GM18507 (cell line): Measurements from ENCODE around the gene GPR132.
"Not testable (repeated sequence)": the region's sequence is repeated elsewhere in the genome, so short reads cannot be mapped to it uniquely, and the experiment has no call there.

Experiments
- DNase-seq: peaks from one replicate; pipeline ENCODE4 v3.0.0; 2011; ENCODE audit warnings: low read depth; ENCODE audit not compliant: insufficient read length; ENCODE audit errors: extremely low spot score
- FAIRE-seq: peaks from 2 replicates; lab custom pipeline; 2011; peaks lifted over from hg19 to GRCh38; lab: Jason Lieb, UNC

GPR132 gene, protein sequence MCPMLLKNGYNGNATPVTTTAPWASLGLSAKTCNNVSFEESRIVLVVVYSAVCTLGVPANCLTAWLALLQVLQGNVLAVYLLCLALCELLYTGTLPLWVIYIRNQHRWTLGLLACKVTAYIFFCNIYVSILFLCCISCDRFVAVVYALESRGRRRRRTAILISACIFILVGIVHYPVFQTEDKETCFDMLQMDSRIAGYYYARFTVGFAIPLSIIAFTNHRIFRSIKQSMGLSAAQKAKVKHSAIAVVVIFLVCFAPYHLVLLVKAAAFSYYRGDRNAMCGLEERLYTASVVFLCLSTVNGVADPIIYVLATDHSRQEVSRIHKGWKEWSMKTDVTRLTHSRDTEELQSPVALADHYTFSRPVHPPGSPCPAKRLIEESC

DNA sequence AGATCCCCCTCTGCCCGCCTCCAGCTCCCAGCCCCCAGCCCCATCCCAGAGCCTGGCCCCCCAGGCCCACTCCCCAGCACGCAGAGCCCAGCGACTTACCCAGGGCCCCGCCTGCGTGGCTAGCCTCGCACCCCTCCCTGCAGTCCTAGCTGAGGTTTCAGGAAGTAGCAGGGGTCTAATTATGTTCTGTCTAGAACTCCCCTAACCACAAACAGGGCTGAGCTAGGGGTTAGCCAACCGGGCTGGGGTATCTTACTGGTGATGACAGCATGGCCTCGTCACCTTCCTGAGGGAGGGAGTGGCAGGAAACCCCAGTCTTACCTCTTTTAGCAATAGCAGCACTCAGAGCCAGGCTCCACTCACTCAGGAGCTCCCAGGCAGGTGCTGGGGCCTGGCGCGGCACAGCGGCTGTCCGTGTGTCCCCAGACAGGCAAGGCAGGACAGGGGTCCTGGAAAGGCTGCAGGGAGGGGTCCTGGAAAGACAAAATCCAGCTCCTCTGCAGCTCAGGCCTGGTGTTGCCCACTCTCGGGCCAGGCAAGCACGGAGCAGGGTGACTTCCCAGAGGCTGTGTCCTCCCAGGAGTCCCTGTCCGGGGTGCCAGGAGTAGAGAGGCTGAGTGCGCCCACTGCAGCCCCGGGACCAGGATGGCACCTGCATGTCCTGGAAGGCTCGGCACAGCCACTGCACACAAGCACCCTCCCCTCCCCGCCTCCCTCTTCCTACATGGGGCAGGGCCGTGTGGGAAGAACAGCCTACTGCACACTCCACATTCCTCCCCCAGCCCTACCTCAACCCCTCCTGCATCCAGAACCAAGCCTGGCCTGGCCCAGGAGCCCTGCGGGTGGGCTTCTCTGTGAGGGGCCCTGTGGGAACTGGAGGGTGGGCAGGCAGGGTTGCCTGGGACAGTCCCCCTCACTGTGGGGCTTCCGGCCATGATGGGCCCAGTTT lies at the start of gene GPR132:
TSS of gene GPR132 (minus strand) at position 151 of the 949 bp plus-strand sequence. CDS start 10,010 bp downstream, outside the sequence.
- peak; percentile 80 for DNase-seq
- peak; percentile 100 for FAIRE-seq

DNA sequence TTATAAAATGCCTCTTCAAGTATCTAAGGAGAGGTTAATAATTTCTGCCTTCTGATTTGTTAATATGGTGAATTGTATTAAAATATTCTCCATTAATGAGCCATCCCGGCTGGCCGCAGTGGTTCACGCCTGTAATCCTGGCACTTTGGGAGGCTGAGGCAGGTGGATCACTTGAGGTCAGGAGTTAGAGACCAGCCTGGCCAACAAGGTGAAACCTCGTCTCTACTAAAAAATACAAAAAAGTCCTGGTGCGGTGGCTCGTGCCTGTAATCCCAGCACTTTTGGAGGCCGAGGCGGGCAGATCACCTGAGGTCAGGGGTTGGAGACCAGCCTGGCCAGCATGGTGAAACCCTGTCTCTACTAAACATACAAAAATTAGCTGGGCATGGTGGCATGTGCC lies 44.0 kb upstream of the GPR132 start:
- not testable (repeated sequence) for FAIRE-seq, DNase-seq

DNA sequence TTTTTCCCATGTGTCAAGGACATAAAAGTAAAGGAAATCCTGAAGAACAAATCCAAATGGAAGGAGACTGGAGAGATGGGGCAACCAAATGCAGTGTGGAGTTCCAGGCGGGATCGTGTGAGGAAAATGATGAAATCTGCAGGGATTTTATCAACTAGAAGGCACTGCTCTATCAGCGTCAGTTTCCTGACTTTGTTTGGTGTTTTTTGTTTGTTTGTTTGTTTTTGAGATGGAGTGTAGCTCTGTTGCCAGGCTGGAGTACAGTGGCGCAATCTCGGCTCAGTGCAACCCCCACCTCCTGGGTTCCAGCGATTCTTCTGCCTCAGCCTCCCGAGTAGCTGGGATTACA lies 43.3 kb upstream of the GPR132 start:
- no peak for DNase-seq
- no peak for FAIRE-seq

DNA sequence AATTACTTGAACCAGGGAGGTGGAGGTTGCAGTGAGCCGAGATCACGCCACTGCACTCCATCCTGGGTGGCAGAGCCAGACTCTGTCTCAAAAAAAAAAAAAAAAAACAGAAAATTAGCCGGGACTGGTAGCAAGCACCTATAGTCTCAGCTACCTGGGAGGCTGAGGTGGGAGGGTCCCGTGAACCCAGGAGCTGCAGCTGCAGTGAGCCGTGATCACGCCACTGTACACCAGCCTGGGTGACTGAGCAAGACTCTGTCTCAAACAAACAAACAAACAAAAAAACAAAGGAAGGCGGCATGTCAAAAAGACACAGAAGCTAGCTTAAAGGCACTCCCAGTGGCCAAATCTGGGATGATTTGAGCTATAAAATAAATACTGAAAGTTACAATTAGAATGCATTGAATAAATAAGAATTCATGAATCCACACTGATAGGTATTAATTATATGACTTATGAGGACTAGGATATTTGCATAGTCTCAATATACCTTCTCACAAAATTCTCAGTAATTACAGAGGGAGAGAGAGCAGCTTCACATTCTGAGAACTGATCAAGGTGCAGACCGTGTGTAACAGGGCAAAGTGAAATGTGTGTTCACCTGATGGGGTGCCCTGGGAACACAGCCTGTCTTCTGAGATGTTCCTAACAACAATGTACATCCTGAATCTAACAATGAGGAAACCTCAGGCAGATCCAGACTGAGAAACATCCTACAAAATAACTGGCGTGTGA lies 42.7 kb upstream of the GPR132 start:
- FAIRE-seq, result no peak
- DNase-seq, result no peak

DNA sequence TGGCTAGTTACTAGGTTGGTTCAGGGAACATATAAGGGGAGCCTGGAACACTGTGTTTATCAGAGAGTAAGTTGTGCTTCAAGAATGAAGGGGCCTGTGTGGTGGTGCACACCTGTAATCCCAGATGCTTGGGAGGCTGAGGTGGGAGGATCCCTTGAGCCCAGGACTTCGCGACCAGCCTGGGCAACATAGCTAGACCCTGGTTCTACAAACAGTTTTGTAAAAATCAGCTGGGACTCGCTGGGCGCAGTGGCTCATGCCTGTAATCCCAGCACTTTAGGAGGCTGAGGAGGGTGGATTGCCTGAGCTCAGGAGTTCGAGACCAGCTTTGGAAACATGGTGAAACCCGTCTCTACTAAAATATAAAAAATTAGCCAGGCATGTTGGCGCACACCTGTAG lies 42.1 kb upstream of the GPR132 start:
- FAIRE-seq, result no peak
- no peak for DNase-seq

DNA sequence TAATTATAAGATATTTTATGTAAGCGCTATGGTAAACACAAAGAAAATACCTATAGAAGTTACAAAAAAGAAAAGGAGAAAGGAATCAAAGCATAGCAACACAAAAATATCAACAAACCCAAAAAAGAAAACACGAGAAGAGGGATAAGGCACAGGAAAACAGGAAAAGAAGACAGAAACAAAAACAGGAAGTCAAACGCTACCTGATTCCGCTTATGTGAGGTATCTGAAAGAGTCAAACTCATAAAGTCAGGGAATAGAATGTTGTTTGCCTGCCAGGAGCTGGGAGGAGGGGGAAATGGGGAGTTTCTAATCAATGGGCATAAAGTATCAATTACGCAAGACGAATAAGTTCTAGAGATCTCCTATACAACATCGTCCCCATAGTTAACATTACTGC lies 39.9 kb upstream of the GPR132 start:
- FAIRE-seq (no peak), DNase-seq (no peak)

DNA sequence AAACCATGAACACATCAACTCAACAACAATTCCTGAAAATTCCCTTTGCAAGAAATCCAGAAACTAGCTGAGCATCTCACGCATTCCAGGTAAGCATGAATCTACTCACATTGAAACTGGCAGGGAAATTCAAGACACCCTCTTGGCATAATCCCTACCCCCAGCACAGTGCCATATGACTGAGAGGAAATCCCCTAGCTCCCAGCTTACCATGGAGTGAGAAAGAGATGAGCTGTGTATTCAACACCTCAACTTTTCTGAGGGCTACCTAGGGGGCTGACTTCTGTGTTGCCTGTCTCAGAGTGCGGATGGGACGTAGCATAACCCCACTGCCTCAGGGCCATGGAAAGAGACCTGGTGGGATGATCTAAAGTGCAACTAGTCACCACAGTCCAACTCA lies 37.7 kb upstream of the GPR132 start:
- DNase-seq, result no peak
- FAIRE-seq, result no peak

DNA sequence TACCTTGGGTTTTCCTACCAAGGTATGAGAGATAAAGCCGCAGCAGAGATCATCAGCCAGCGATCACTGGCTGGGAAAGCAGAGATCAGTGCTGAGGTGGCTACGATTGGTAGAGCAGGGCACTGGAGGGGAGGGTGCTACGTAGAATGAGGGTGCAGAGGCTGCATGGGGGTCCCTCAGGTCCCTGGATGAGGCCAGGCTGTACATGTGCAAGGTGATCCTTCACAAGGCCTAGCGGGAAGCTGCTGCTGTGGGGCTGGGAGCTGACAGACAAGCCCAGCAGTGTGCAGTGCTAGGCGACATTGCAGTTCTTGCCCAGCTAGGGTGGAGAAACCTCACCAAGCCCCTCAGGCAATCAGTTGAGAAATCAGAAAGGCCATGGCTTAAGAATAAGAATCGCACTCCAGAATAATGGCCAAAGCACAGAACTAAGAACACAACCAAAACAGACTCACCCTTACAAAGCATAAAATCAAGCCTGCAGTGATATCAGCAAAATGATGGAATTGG lies 37.2 kb upstream of the GPR132 start:
- DNase-seq, result no peak
- FAIRE-seq, result no peak

DNA sequence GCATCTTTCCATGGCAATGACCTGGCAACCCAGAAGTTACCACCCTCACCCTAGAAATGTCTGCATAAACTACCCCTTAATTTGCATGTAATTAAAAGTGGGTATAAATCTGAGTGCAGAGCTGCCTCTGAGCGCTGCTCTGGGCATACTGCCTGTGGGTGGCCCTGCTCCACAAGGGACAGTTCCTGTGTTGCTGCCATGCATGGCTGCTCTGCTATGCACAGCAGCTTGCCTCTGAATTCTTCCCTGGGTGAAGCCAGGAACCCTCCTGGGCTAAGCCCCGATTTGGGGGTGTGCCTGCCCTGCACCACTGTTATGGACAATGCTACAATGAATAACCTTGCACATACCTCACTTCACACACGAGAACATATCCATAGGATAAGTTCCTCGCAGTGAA lies 35.7 kb upstream of the GPR132 start:
- DNase-seq (no peak), FAIRE-seq (no peak)

DNA sequence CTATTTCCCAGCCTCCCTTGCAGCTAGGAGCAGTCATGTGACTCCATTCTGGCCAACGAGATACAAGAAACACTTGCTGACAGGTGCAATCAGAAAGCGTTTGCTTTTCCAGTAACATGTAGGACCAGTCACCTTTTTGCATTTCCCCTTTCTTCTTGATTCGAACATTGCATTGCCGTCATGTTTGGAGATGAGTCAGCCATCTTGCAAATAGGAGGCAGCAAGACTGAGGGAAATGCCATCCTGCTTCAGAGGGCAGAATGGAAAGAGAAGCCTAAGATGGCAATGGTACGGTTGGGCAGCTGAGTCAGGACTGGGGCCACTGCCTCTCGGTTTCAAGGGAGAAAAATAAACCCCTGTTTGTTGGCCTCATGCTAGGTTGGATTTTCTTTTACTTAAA lies 34.5 kb upstream of the GPR132 start:
- FAIRE-seq, result no peak

DNA sequence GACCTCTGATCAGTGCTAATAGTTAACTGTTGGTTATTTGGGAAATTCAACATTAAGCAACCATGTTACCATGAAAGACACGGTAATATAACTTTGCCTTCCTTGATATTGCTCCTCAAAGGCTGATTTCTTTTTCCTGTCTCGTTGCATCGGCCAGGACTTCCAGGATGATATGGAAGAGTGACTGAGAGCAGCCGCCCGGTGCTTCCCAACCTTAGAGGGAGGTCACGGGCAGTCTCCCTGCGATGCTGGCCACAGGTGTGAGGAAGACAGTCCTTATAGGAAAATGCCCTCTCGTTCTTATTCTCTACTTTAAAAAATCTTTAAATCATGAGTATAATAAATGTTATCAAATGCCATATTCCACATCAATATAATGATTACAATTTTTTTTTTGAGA lies 33.1 kb upstream of the GPR132 start:
- DNase-seq (no peak), FAIRE-seq (no peak)

More for the DNA sequence above, 34.5 kb upstream of the GPR132 start:
- no peak for DNase-seq

DNA sequence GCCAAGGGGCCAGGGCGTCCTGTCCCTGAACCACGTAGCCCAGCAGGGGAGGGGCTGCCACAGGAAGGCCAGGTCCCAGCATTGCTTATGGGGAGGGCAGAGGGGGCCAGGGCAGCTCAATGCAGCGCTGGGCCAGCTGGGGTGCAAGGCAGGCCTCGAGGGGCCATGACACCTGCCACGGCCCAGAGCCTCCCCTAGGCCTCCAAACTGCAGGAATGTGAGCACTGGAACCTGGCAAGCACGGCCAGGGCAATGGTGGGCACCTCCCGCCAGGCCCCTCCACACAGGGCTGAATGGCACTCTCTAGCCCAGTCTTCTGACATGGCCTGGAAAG lies 32.5 kb upstream of the GPR132 start:
- DNase-seq (no peak), FAIRE-seq (no peak)

DNA sequence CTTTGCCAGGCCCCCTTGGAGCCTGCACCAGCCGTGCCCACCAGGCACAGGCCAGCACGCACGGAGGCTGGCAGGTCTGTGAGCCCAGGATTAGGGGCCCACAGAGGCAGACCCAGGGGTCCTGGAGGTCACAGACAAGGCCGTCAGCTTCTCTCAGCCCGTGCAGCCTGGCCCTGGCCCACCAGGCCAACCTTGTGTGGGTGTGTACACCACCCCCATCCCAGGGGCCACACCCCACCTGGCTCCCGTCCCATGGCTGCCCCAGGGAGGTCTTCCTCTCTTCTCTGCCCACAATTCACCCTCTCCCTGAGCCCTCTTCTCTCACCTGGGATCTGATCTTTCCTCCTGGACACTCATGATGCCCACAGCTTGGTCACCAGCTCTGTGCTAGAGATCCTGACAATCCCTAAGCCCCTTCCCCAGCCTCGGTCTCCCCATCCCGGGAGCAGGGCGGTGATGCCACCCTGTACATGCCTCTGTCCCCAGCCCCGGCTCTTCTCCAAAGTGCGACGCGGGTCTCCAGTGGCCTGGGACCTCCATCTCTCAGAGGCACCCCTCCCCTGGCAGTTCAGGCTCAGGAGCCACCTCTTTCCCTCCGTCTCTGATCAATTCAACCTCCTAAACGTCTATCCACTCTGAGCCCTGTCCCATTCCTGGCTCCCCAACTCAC lies 31.1 kb upstream of the GPR132 start:
- DNase-seq, result no peak
- FAIRE-seq, result no peak

DNA sequence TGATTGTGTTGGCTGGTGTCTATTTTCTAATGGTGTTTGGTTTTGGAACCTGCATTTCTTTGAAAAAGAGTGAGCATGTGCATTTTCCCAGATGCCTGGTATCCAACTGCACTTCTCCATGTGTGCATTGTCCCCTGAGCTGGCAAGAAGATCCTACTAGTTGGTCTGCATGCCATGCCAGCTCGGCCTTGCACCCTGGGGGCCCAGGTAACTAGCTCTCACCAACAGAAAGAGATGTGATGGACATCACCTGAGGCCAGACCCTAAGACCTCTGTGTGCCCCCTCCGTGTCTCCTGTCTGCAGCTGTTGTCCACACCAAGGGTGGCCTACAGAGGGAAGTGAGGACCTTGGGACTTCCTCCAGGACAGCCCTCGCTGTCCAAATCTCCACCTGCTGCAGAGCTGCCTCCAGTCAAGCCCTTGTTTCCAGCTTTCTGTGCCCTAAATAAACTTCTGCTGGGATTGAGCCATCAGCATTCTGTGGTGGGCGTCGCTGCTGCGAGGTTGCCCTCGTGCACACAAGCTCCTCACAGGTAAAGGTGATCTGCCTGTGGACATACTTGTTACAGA lies 30.1 kb upstream of the GPR132 start:
- DNase-seq (no peak), FAIRE-seq (no peak)

DNA sequence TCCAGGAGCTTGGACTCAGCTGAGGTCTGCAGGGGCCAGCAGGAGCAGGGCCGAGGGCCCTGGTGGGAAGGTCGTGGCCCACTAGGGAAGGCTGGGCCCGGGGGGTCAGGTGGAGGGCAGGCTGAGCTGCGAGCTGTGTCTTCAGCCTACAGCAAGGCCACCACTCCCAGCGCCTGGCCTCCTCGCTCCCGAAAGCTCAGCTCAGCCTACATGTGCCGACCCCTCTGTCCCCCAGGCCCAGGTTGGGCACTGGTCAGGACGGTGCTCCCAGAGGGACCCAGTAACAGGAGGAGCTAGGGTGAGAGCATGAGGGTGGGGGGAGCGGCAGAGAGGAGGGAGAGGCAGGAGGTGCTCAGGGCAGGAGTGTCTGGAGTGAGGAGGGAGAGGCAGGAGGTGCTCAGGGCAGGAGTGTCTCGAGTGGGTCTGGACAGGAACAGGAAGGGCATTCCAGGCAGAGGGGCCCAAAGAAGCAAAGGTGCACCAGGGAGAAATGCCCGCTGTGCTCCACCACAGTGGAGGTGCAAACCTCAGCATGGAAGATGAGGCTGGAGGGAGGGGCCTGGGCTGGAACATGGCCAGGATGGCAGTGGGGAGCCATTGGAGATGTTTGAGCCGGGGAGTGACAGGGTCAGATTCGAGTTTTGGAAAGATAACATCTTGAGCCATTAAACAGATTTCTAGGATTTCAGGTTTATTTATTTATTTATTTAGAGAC lies 29.1 kb upstream of the GPR132 start:
- DNase-seq (no peak), FAIRE-seq (no peak)

DNA sequence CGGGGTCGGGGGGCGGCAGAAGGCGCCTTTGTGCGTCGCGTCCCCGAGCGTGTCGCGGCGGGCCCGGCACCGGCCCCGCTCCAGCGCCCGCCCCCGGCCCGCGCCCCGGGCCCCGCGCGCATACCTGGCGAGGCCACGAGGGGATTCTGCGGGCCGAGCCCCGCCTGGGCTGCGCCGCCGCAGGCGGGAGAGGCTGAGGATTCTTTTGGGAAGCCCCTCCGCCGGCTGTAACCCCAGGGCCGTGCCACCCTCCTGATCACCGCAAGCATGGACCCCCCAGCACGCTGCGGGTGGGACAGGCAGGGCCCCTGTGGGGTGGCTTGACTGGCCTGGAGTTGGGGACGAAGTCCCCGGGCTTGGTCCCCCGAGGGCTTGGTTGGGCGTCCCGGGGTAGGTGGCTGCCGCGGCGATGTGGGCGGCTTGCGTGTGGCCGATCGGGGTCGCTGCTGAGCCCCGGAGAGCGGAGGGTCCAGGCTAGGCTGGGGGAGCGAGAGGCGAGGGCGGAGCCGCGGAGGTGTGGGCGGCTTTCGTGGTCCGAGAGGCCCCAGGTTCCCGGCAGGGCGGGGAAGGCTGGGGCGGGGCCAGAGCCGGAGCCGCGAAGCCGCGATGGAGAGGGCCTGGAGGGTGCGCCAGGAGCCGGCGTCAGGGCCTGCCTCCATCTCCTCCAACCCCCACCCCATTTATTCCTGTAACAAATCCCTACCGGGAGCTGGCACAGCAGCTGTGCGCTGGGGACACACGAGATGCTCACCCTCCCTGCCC lies 28.4 kb upstream of the GPR132 start:
- FAIRE-seq (peak; percentile 88), DNase-seq (peak; percentile 83)

DNA sequence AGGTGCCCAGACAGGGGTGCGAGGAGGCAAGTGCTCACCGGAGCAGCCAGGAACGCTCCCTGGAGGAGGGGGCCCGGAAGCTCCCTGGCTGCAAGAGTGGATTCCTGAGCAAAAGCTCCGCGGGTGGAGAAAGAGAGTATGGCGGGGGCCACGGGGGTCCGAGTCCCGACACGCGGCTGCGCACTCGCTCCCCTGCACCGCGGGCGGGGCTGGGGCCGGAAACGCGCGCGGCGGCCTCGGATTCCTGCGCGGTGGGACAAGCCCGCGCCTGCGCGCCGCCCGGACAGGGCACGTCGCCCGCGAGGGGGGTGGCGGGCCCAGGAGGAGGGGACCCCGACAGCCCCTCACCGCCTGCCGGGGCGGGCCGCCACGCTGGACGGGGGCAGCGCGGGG lies 27.8 kb upstream of the GPR132 start:
- DNase-seq (no peak), FAIRE-seq (no peak)
